ENCODE results near the gene ZNF578. TPM values are rescaled to one million over a fixed set of nuclear protein-coding genes. Genes with fewer than 3 reads are reported as not detected.
"Not testable (repeated sequence)": the region's sequence is repeated elsewhere in the genome, so short reads cannot be mapped to it uniquely, and the experiment has no call there.

Gene ZNF578
- total and polyA plus RNA-seq, 2 experiments from 2014 or later = 0.12 to 0.97 TPM

GRCh38 chr19:52536448-52536800 lies 83.1 kb downstream of the ZNF578 start:
- H2AFZ ChIP-seq = peak overlapping the region; percentile 93
- no peaks in the 10 kb centered on the region for H3K27me3 ChIP-seq
- H3K36me3 ChIP-seq (replicated peaks; ENCODE audit: insufficient read depth, low read depth) = no peaks in the 10 kb centered on the region
- H3K79me2 ChIP-seq = peaks cover 44% of the 10 kb centered on the region
- peaks cover 5% of the 10 kb centered on the region for H3K4me1 ChIP-seq (ENCODE audit: insufficient read depth)
- 13% methylated on average over 17 of the region's 17 CpGs for WGBS (ENCODE audit: low lambda C conversion rate, missing lambda C conversion rate)
- H3K4me2 ChIP-seq = peak overlapping the region; percentile 92
- peak overlapping the region; percentile 69 for H3K4me3 ChIP-seq
- H3K9me3 ChIP-seq (ENCODE audit: low read depth) = no peaks in the 10 kb centered on the region
- H4K20me1 ChIP-seq (ENCODE audit: insufficient read depth, poor library complexity, severe bottlenecking) = no peaks in the 10 kb centered on the region
- TF ChIP-seq CTCF (IDR thresholded peaks at IDR 0.05; ENCODE audit: poor library complexity) (no peak), EZH2 (IDR thresholded peaks at IDR 0.05; ENCODE audit: borderline replicate concordance) (no peak), EZH2phosphoT487 (IDR thresholded peaks at IDR 0.05; ENCODE audit: low read depth, severe bottlenecking, unreplicated experiment) (no peak)
- peak overlapping the region; percentile 88 for H3K27ac ChIP-seq
- no peaks in the 10 kb centered on the region for H3K9me2 ChIP-seq (replicated peaks; ENCODE audit: insufficient read depth)
- DNase-seq (ENCODE audit: low spot score) = no peak

GRCh38 chr19:52538815-52539214 lies 85.5 kb downstream of the ZNF578 start:
- not testable (repeated sequence) for H4K20me1 ChIP-seq (ENCODE audit: insufficient read depth, poor library complexity, severe bottlenecking); DNase-seq (ENCODE audit: low spot score)
- 93% methylated on average over 4 of the region's 4 CpGs for WGBS (ENCODE audit: low lambda C conversion rate, missing lambda C conversion rate)

GRCh38 chr19:52541176-52541575 lies 87.8 kb downstream of the ZNF578 start:
- not testable (repeated sequence) for H3K4me1 ChIP-seq (ENCODE audit: insufficient read depth); H3K4me2 ChIP-seq; H3K9me3 ChIP-seq (ENCODE audit: low read depth); DNase-seq (ENCODE audit: low spot score); H3K27ac ChIP-seq; H2AFZ ChIP-seq; H3K27me3 ChIP-seq; H3K4me3 ChIP-seq; H3K9me2 ChIP-seq (replicated peaks; ENCODE audit: insufficient read depth); H4K20me1 ChIP-seq (ENCODE audit: insufficient read depth, poor library complexity, severe bottlenecking); H3K36me3 ChIP-seq (replicated peaks; ENCODE audit: insufficient read depth, low read depth)
- WGBS (ENCODE audit: low lambda C conversion rate, missing lambda C conversion rate) = 93% methylated on average over 5 of the region's 5 CpGs
- peaks cover 30% of the 10 kb centered on the region for H3K79me2 ChIP-seq

More at GRCh38 chr19:52538815-52539214, 85.5 kb downstream of the ZNF578 start:
- H3K27me3 ChIP-seq; H3K4me1 ChIP-seq (ENCODE audit: insufficient read depth); H2AFZ ChIP-seq; H3K9me3 ChIP-seq (ENCODE audit: low read depth); H3K27ac ChIP-seq; H3K4me2 ChIP-seq; H3K4me3 ChIP-seq; H3K36me3 ChIP-seq (replicated peaks; ENCODE audit: insufficient read depth, low read depth); H3K9me2 ChIP-seq (replicated peaks; ENCODE audit: insufficient read depth): not testable (repeated sequence)
- peaks cover 30% of the 10 kb centered on the region for H3K79me2 ChIP-seq

- no peaks in the 10 kb centered on the region for H4K20me1 ChIP-seq (ENCODE audit: insufficient read depth, poor library complexity, severe bottlenecking)
- no peak overlapping the region for H3K27ac ChIP-seq
- DNase-seq (ENCODE audit: low spot score) = no peak
- H3K4me3 ChIP-seq = no peak overlapping the region
- H3K9me3 ChIP-seq (ENCODE audit: low read depth) = no peaks in the 10 kb centered on the region
- TF ChIP-seq EZH2phosphoT487 (IDR thresholded peaks at IDR 0.05; ENCODE audit: low read depth, severe bottlenecking, unreplicated experiment) (no peak), EZH2 (IDR thresholded peaks at IDR 0.05; ENCODE audit: borderline replicate concordance) (no peak), CTCF (IDR thresholded peaks at IDR 0.05; ENCODE audit: poor library complexity) (no peak)
- H3K9me2 ChIP-seq (replicated peaks; ENCODE audit: insufficient read depth) = no peaks in the 10 kb centered on the region
- H2AFZ ChIP-seq = no peak overlapping the region
- 88% methylated on average over 5 of the region's 5 CpGs for WGBS (ENCODE audit: low lambda C conversion rate, missing lambda C conversion rate)
- H3K4me2 ChIP-seq = no peak overlapping the region
- no peaks in the 10 kb centered on the region for H3K4me1 ChIP-seq (ENCODE audit: insufficient read depth)
- no peaks in the 10 kb centered on the region for H3K27me3 ChIP-seq
- no peaks in the 10 kb centered on the region for H3K36me3 ChIP-seq (replicated peaks; ENCODE audit: insufficient read depth, low read depth)
- H3K79me2 ChIP-seq = peaks cover 25% of the 10 kb centered on the region
Measured at GRCh38 chr19:52541608-52542007, 88.3 kb downstream of the ZNF578 start.

GRCh38 chr19:52542541-52542940 lies 89.2 kb downstream of the ZNF578 start:
- not testable (repeated sequence) for H3K4me1 ChIP-seq (ENCODE audit: insufficient read depth); H3K9me2 ChIP-seq (replicated peaks; ENCODE audit: insufficient read depth); DNase-seq (ENCODE audit: low spot score); H4K20me1 ChIP-seq (ENCODE audit: insufficient read depth, poor library complexity, severe bottlenecking); H3K27ac ChIP-seq; H3K4me2 ChIP-seq; H3K27me3 ChIP-seq; H3K36me3 ChIP-seq (replicated peaks; ENCODE audit: insufficient read depth, low read depth); H3K4me3 ChIP-seq; H3K9me3 ChIP-seq (ENCODE audit: low read depth); H2AFZ ChIP-seq
- WGBS (ENCODE audit: low lambda C conversion rate, missing lambda C conversion rate) = 86% methylated on average over 6 of the region's 6 CpGs
- peaks cover 17% of the 10 kb centered on the region for H3K79me2 ChIP-seq
